Loucy (cell line): Measurements from ENCODE around the gene LRRC4B.

Source experiments
- H2AFZ ChIP-seq: fragments of 200-600 bp; sonication (generic); 2 replicates; pipeline ENCODE4 v1.6.0; 2016; ENCODE audit warnings: antibody characterized with exemption, mild to moderate bottlenecking, low read length, moderate library complexity
- H3F3A ChIP-seq: fragments of 200-600 bp; 2 replicates; pipeline ENCODE4 v1.6.0; 2016; ENCODE audit warnings: antibody characterized with exemption, low read depth, mild to moderate bottlenecking
- H3K27me3 ChIP-seq: fragments of 200-600 bp; sonication (generic); 2 replicates; pipeline ENCODE4 v1.6.1; 2014; ENCODE audit warnings: low read length, mild to moderate bottlenecking; ENCODE audit not compliant: insufficient read depth, poor library complexity, severe bottlenecking
- H3K36me3 ChIP-seq: fragments of 200-600 bp; sonication (generic); 2 replicates; pipeline ENCODE4 v1.6.1; 2016; ENCODE audit warnings: low read length; ENCODE audit not compliant: insufficient read depth
- H3K4me1 ChIP-seq: fragments of 200-600 bp; sonication (generic); 2 replicates; pipeline ENCODE4 v1.5.1; 2014; ENCODE audit warnings: low read length, mild to moderate bottlenecking; ENCODE audit not compliant: insufficient read depth, poor library complexity, severe bottlenecking
- H3K4me2 ChIP-seq: fragments of 200-600 bp; sonication (generic); 2 replicates; pipeline ENCODE4 v1.6.0; 2014; ENCODE audit warnings: antibody characterized with exemption, low read length, low read depth, mild to moderate bottlenecking; ENCODE audit not compliant: poor library complexity, severe bottlenecking
- H3K4me3 ChIP-seq: fragments of 200-600 bp; sonication (generic); 2 replicates; pipeline ENCODE4 v1.5.1; 2014; ENCODE audit warnings: low read length, mild to moderate bottlenecking, mixed read lengths; ENCODE audit not compliant: poor library complexity, severe bottlenecking
- H3K79me2 ChIP-seq: fragments of 200-600 bp; sonication (generic); 2 replicates; pipeline ENCODE4 v1.6.1; 2014; ENCODE audit warnings: low read length; ENCODE audit not compliant: insufficient read depth
- H3K9ac ChIP-seq: fragments of 200-600 bp; sonication (generic); 2 replicates; pipeline ENCODE4 v1.6.0; 2014; ENCODE audit warnings: mild to moderate bottlenecking, low read depth, low read length, moderate library complexity; ENCODE audit not compliant: poor library complexity, severe bottlenecking
- H3K9me2 ChIP-seq: fragments of 200-600 bp; sonication (generic); replicated peaks from 2 replicates; pipeline ENCODE4 v1.6.1; 2016; ENCODE audit warnings: low read depth, low read length, mixed read lengths
- H3K9me3 ChIP-seq: fragments of 200-600 bp; sonication (generic); 2 replicates; pipeline ENCODE4 v1.6.1; 2014; ENCODE audit warnings: mild to moderate bottlenecking, antibody characterized with exemption, low read length, low read depth; ENCODE audit not compliant: insufficient read depth
- H4K20me1 ChIP-seq: fragments of 200-600 bp; sonication (generic); 2 replicates; pipeline ENCODE4 v1.6.0; 2014; ENCODE audit warnings: antibody characterized with exemption, low read length, mild to moderate bottlenecking; ENCODE audit not compliant: insufficient read depth, poor library complexity, severe bottlenecking
- EZH2phosphoT487 ChIP-seq: fragments of 200-600 bp; IDR thresholded peaks from 2 replicates; pipeline ENCODE4 v1.6.1; 2018; ENCODE audit warnings: antibody characterized with exemption, mild to moderate bottlenecking, moderate library complexity, borderline replicate concordance
- TF ChIP-seq, protein P1 (sequence below): fragments of 200-600 bp; sonication (generic); conservative IDR thresholded peaks from 2 replicates; pipeline ENCODE4 v1.5.1; 2014; ENCODE audit warnings: mild to moderate bottlenecking, antibody characterized with exemption, low read length

LRRC4B gene

DNA sequence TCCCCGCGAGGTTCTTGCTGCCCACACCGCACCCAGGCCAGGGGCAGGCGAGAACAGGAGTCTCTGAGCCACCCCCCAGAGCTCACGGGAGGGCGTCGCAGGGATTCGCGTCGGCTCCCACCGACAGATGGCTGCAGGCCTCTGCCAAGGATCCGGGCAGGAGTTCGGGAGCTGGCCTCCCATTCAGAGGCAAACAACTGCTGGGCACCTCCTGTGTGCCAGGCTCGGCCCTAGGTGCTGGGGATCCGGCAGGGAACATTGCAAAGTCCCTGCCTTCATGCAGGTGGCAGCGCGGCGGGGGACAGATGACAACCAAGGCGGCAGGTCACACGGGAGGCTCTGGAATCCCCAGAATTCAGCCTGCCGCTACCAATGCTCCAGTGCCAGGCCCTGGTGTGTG is 25.3 kb downstream of the LRRC4B start:
- H3F3A ChIP-seq: no peaks in the 10 kb centered on the region
- H3K9me3 ChIP-seq: no peaks in the 10 kb centered on the region
- no peak overlapping the region for H2AFZ ChIP-seq
- H3K9ac ChIP-seq: no peak overlapping the region
- TF ChIP-seq, protein P1, sequence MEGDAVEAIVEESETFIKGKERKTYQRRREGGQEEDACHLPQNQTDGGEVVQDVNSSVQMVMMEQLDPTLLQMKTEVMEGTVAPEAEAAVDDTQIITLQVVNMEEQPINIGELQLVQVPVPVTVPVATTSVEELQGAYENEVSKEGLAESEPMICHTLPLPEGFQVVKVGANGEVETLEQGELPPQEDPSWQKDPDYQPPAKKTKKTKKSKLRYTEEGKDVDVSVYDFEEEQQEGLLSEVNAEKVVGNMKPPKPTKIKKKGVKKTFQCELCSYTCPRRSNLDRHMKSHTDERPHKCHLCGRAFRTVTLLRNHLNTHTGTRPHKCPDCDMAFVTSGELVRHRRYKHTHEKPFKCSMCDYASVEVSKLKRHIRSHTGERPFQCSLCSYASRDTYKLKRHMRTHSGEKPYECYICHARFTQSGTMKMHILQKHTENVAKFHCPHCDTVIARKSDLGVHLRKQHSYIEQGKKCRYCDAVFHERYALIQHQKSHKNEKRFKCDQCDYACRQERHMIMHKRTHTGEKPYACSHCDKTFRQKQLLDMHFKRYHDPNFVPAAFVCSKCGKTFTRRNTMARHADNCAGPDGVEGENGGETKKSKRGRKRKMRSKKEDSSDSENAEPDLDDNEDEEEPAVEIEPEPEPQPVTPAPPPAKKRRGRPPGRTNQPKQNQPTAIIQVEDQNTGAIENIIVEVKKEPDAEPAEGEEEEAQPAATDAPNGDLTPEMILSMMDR: no peak
- TF ChIP-seq EZH2phosphoT487: no peak
- H3K36me3 ChIP-seq: no peaks in the 10 kb centered on the region
- no peak overlapping the region for H3K4me3 ChIP-seq
- no peaks in the 10 kb centered on the region for H3K27me3 ChIP-seq
- no peaks in the 10 kb centered on the region for H3K79me2 ChIP-seq
- H3K4me1 ChIP-seq: no peaks in the 10 kb centered on the region
- no peak overlapping the region for H3K4me2 ChIP-seq
- no peaks in the 10 kb centered on the region for H4K20me1 ChIP-seq
- H3K9me2 ChIP-seq: no peaks in the 10 kb centered on the region

DNA sequence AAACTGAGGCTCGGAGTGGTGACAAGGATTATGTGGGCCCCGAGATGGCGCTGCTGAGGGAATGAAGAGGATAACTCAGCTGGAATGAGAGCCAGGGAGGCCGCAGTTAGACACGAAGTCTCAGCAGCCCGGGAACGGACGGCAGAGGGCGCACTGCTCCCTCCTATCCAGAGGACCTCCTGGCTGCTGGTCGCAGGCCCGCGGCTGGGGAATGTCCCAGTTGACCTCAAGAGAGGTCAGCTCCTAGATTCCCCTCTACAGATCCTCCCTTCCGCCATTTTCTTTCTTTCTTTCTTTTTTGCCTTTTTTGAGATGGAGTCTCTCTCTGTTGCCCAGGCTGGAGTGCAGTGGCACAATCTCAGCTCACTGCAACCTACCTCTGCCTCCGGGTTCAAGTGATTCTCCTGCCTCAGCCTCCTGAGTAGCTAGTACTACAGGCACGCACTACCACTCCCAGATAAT is 30.4 kb downstream of the LRRC4B start:
- no peak for TF ChIP-seq EZH2phosphoT487
- TF ChIP-seq, protein P1: peak; percentile 81

DNA sequence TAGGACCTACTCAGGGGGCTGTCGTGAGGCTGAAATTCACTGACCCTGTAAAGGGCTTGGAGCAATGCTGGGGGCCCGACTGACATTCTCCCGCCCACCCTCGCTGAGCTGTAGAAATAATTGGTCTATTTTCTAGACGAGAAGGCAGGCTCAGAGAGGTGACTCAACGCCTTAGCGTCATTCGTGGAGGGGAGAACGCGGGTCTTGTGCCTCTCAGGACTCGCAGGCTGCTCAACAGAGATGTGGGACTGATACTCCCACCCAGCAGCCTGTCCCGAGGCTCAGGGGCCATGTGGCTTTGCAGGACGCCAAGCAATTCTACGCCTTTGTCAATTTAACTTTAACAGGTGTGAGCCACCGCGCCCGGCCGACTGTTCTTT is 30.9 kb downstream of the LRRC4B start:
- no peaks in the 10 kb centered on the region for H3K79me2 ChIP-seq
- no peak overlapping the region for H3K4me3 ChIP-seq
- H3K9me2 ChIP-seq: no peaks in the 10 kb centered on the region
- H3K27me3 ChIP-seq: no peaks in the 10 kb centered on the region
- peaks cover 4% of the 10 kb centered on the region; the same call in 1 of the 2 replicates for H3K9me3 ChIP-seq
- no peaks in the 10 kb centered on the region for H3K4me1 ChIP-seq
- no peak overlapping the region for H3K9ac ChIP-seq
- no peak overlapping the region for H2AFZ ChIP-seq
- H3F3A ChIP-seq: no peaks in the 10 kb centered on the region
- no peaks in the 10 kb centered on the region for H3K36me3 ChIP-seq
- TF ChIP-seq EZH2phosphoT487: no peak
- TF ChIP-seq, protein P1: no peak
- no peaks in the 10 kb centered on the region for H4K20me1 ChIP-seq
- no peak overlapping the region for H3K4me2 ChIP-seq

More for the DNA sequence above, 30.4 kb downstream of the LRRC4B start:
- no peaks in the 10 kb centered on the region for H3K9me3 ChIP-seq
- H3K27me3 ChIP-seq: no peaks in the 10 kb centered on the region
- no peak overlapping the region for H3K9ac ChIP-seq
- no peak overlapping the region for H2AFZ ChIP-seq
- H3K36me3 ChIP-seq: no peaks in the 10 kb centered on the region
- H3K79me2 ChIP-seq: no peaks in the 10 kb centered on the region
- no peak overlapping the region for H3K4me2 ChIP-seq
- H4K20me1 ChIP-seq: no peaks in the 10 kb centered on the region
- no peaks in the 10 kb centered on the region for H3K9me2 ChIP-seq
- no peak overlapping the region for H3K4me3 ChIP-seq
- H3K4me1 ChIP-seq: no peaks in the 10 kb centered on the region
- H3F3A ChIP-seq: no peaks in the 10 kb centered on the region
